ENCODE results near the gene DAB2IP.

The DAB2IP gene

DNA sequence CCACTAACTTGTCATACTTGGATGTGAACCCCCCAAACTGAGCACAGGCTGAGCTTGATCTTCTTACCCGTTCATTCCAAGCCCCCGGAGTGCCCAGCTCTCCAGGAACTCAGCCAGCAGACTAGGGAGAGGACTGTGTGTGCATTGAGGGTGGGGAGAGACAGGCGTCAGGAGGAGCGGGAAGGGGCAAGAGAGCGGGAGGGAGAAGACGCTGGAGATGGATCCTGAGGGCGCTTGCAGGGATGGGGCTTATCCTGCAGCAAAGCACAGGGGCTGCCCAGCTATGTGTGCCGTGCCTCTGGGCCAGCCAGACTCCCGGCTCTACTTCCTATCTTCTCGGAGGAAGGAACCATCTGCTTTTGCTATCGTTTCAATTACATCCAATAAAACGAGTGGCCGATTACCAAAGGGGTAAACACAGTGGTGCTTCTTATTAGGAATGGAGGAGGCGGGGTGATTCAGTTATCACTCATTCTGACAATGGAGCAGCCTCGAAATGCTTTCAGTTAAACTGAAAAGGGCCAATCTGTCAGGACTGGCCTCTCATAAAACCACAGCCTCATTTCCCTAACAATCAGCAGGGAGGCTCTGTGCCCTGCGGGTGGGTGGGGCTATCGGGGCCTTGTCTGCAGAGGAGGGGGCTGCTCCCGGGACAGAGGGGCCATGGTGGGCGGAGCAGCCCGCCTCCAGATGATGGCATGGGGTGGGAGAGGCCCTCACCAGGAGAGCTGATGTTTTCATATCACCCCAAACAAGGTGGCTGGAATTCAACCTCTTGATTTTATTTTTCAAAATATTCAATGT lies 168.2 kb downstream of the DAB2IP start:
- H3K4me3 ChIP-seq (ENCODE audit: low read length), result peak overlapping the region; percentile 22; the same call in 1 of the 2 replicates
- H3K4me1 ChIP-seq (ENCODE audit: insufficient read depth, low read length), result peaks cover 30% of the 10 kb centered on the region
- H3K36me3 ChIP-seq (ENCODE audit: insufficient read depth, low read length), result no peaks in the 10 kb centered on the region
- WGBS, result 18% methylated on average over 18 of the region's 20 CpGs
- H3K27me3 ChIP-seq (ENCODE audit: insufficient read depth, low read length), result peaks cover 5% of the 10 kb centered on the region; the same call in 1 of the 2 replicates
- no peaks in the 10 kb centered on the region for H3K9me3 ChIP-seq (ENCODE audit: insufficient read depth, low read depth, low read length)
- H3K27ac ChIP-seq (ENCODE audit: low read depth, low read length), result no peak overlapping the region
- H3K9ac ChIP-seq (ENCODE audit: low read depth, low read length), result no peak overlapping the region

DNA sequence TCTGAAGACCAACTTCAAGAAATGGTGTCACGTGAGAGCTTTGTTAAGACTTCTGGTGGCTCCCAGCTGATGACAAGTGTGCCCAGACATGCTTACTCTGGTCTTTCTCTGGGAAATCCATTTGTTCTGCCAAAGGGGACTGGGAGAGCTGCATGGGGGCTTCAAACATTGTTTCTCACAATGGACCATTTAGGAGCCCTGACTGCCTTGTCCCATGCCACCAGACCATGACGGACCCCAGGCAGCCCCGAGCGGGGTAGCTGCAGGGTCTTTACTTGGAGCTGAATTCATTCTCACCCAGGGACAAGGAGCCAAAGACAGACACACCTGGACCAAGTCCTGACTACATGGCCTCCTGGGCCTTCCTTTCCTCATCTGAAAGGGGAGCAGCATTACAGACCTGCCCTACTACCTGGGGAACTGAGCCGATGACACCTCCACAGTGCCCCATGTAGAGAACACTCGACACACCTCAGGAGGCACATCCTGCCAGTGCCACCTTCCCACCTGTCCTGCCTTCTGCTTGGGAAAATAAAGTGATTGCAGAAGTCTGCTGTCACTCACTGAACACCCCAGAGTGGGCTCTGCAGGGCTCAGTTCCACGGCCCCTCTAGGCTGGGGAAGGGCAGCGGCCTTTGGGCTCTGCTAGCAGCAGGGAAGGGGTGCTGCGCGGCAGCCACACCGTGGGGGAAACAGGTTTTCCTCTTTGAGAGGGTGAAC lies 169.0 kb downstream of the DAB2IP start:
- no peaks in the 10 kb centered on the region for H3K36me3 ChIP-seq (ENCODE audit: insufficient read depth, low read length)
- no peak overlapping the region for H3K27ac ChIP-seq (ENCODE audit: low read depth, low read length)
- no peak overlapping the region for H3K4me3 ChIP-seq (ENCODE audit: low read length)
- 90% methylated on average over 11 of the region's 11 CpGs for WGBS
- no peaks in the 10 kb centered on the region for H3K9me3 ChIP-seq (ENCODE audit: insufficient read depth, low read depth, low read length)
- H3K9ac ChIP-seq (ENCODE audit: low read depth, low read length), result no peak overlapping the region
- peaks cover 25% of the 10 kb centered on the region for H3K4me1 ChIP-seq (ENCODE audit: insufficient read depth, low read length)
- H3K27me3 ChIP-seq (ENCODE audit: insufficient read depth, low read length), result peaks cover 5% of the 10 kb centered on the region; the same call in 1 of the 2 replicates

DNA sequence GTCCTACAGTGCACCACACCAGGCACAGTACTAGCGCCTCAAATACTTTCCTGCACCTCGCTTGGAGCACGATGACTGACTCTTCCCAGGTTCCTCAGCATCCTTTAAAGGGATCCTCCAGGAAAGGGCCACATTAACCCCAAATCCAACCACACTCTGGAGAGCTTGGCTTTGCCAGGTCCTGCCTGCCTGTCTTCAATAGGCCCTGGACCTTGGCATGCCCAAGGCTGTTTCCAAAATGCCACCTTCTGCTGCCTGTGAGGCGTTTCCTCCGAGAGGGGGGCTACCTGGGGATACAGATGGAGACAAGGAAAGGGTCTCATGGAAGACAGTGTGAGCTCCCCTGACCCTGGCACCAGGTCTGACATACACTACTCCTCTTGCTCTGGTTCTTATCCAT lies 169.9 kb downstream of the DAB2IP start:
- Histone ChIP-seq H3K27me3 (ENCODE audit: insufficient read depth, low read length) (peaks cover 5% of the 10 kb centered on the region; the same call in 1 of the 2 replicates), H3K9me3 (ENCODE audit: insufficient read depth, low read depth, low read length) (no peaks in the 10 kb centered on the region), H3K4me3 (ENCODE audit: low read length) (no peak overlapping the region), H3K36me3 (ENCODE audit: insufficient read depth, low read length) (no peaks in the 10 kb centered on the region), H3K27ac (ENCODE audit: low read depth, low read length) (no peak overlapping the region), H3K4me1 (ENCODE audit: insufficient read depth, low read length) (peaks cover 28% of the 10 kb centered on the region), H3K9ac (ENCODE audit: low read depth, low read length) (no peak overlapping the region)
- WGBS, result 95% methylated on average over 5 of the region's 5 CpGs

DNA sequence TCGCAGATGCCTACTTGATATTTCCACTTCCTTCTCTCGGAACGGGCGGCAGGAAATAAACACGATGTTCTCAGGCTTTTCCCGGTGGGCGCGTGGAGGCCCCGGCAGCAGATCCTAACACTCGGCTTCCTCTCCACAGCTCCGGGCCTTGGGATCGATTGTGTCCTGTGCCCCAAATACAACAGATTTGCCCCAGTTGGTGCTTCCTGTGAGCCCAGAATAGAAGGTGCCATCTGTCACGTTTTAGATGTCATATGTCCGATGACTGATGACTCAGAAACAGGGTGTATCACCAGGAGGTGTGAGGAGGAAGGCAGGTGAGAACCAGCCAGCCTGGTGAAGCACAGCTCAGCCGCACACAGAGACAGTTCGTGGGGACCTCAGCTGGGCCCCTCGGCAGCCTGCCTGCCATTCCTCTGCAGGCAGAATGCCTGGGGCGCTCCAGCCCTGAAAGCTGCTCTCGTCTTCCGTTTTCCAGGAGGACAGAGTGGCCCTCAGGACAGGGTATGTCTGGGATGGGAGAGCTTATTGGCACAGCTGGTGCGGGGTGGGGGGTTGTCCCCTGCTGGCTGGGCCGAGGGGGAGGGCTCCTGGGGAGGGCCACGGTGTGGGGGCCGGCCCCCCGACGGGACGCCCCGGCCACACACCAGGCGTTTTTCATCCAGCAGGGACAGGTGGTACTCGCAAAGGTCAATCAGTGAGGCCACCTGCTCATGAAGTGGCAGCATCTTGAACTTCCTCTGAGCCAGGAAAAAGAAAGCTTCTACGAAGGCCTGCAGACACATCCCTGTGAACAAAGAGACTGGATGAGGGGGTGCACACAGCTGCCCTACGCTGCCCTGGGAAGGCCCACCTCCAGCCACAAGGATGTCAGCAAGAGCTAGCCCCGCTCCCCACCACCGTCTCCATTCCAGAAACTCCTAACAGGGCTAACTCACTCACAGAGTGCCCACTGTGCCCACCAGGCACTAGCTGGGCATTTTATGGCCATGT lies 171.0 kb downstream of the DAB2IP start:
- Histone ChIP-seq H3K27ac (ENCODE audit: low read depth, low read length) (no peak overlapping the region), H3K9me3 (ENCODE audit: insufficient read depth, low read depth, low read length) (no peaks in the 10 kb centered on the region), H3K4me1 (ENCODE audit: insufficient read depth, low read length) (peaks cover 21% of the 10 kb centered on the region), H3K4me3 (ENCODE audit: low read length) (no peak overlapping the region), H3K27me3 (ENCODE audit: insufficient read depth, low read length) (peaks cover 5% of the 10 kb centered on the region; the same call in 1 of the 2 replicates), H3K9ac (ENCODE audit: low read depth, low read length) (no peak overlapping the region), H3K36me3 (ENCODE audit: insufficient read depth, low read length) (no peaks in the 10 kb centered on the region)
- WGBS, result 88% methylated on average over 34 of the region's 34 CpGs

DNA sequence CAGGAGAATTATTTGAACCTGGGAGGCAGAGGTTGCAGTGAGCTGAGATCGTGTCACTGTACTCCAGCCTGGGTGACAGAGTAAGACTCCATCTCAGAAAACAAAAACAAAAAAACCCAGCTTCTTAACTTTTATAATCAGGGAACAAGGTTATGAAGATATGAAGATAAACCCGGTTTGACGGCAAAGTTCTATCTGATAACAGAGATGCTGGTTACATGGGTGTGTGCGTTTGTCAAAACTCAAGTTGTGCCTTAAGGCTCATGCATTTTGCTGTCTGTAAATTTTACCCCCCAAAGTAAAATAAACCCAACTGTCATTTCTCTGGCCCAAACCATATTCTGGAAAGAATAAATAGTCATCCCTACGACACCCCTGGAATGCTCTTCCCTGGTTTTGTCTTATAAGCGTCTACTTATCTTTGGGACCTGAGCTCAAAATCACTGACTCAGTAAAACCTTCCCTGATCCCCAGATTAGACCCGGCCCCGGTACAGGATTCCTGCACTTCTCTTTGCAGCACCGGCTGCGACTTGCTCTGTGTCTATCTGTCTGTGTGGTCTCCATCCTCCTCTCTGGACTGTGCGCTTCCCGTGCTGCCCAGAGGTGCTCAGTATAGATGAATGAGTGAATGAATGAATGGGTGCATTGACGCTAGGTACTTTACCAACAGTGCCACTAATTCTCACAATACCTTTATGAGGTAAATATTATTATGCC lies 172.2 kb downstream of the DAB2IP start:
- H3K36me3 ChIP-seq (ENCODE audit: insufficient read depth, low read length), result no peaks in the 10 kb centered on the region
- H3K4me3 ChIP-seq (ENCODE audit: low read length), result no peak overlapping the region
- H3K27me3 ChIP-seq (ENCODE audit: insufficient read depth, low read length), result 0 out of 2 replicates have a peak, but pooled peaks cover under 1% of the 10 kb centered on the region
- peaks cover 21% of the 10 kb centered on the region for H3K4me1 ChIP-seq (ENCODE audit: insufficient read depth, low read length)
- H3K9ac ChIP-seq (ENCODE audit: low read depth, low read length), result no peak overlapping the region
- 96% methylated on average over 11 of the region's 13 CpGs for WGBS
- H3K27ac ChIP-seq (ENCODE audit: low read depth, low read length), result no peak overlapping the region
- H3K9me3 ChIP-seq (ENCODE audit: insufficient read depth, low read depth, low read length), result no peaks in the 10 kb centered on the region

DNA sequence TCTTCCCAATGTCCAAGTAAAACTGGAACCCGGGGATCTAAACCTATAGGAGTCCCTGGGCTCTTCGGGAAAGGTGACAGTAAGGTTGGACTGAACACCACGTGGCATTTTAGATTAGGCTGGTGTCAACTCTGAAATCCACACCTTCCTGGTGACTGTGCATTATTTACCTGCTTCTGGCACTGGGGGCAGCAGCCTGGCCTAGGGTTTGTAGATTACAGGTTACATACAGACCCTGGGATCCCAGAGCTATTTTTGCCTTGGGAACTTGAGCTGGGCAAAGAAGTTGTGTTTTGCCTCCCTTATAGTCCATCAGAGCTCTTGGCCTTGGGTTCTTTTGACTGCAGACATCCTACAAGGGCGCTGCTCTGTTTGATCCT lies 173.2 kb downstream of the DAB2IP start:
- Histone ChIP-seq H3K4me3 (ENCODE audit: low read length) (no peak overlapping the region), H3K9me3 (ENCODE audit: insufficient read depth, low read depth, low read length) (no peaks in the 10 kb centered on the region), H3K4me1 (ENCODE audit: insufficient read depth, low read length) (peaks cover 12% of the 10 kb centered on the region), H3K27ac (ENCODE audit: low read depth, low read length) (no peak overlapping the region), H3K27me3 (ENCODE audit: insufficient read depth, low read length) (no peaks in the 10 kb centered on the region), H3K9ac (ENCODE audit: low read depth, low read length) (no peak overlapping the region), H3K36me3 (ENCODE audit: insufficient read depth, low read length) (no peaks in the 10 kb centered on the region)
- WGBS, result 66% methylated on average over 4 of the region's 4 CpGs

DNA sequence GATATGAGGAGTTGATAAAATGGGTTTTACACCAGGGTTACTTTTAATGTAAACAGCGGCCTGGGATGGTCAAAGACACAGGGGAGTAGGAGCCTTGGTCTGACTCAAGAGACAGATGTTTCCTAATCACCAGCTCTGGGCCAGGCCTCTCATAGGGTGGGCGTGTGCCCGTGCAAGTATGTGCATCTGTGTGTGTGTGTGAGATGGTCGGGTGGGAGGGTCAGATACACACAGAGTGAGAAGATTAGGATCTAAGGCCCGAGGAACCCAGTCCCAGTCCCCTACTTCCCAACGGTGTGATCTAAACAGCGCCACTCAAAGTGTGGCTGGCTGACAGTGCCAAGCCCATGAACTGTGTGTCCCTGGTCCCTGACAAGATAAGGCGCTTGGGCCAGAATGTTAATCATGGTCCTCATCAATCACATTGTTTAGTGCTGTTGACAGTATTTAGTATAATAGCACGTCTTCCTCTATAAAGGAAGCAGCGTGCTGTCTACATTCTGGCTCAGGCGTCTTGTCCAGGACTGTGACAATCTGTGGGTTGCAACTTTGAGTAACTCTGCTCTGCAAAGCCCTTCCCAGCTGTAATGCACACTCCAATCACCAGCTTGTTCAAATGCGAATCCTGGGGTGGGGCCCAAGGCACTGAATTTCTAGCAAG lies 173.7 kb downstream of the DAB2IP start:
- H3K27ac ChIP-seq (ENCODE audit: low read depth, low read length), result no peak overlapping the region
- no peaks in the 10 kb centered on the region for H3K27me3 ChIP-seq (ENCODE audit: insufficient read depth, low read length)
- no peak overlapping the region for H3K9ac ChIP-seq (ENCODE audit: low read depth, low read length)
- 88% methylated on average over 12 of the region's 12 CpGs for WGBS
- H3K4me3 ChIP-seq (ENCODE audit: low read length), result no peak overlapping the region
- H3K36me3 ChIP-seq (ENCODE audit: insufficient read depth, low read length), result no peaks in the 10 kb centered on the region
- H3K9me3 ChIP-seq (ENCODE audit: insufficient read depth, low read depth, low read length), result no peaks in the 10 kb centered on the region
- H3K4me1 ChIP-seq (ENCODE audit: insufficient read depth, low read length), result peaks cover 9% of the 10 kb centered on the region; the same call in 1 of the 2 replicates

DNA sequence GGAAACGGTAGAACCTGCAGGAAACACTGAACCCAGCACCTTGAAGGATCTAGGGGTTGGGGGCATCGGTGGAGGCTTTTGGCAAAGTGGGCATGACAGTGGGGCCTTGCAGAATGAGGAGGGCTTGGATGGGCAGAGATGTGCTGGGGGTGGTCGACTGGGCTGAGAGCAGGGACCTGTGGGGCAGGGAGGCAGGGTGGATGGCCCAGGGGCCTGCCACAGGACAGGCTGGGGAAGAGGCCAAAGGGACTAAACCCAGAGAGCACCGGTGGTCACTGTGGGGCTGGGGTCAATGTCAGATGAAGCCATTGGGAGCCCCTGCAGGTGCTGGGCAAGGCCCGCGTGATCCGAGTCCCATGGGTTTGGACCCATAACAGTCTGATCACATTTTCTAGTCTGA lies 175.3 kb downstream of the DAB2IP start:
- Histone ChIP-seq H3K4me3 (ENCODE audit: low read length) (no peak overlapping the region), H3K27me3 (ENCODE audit: insufficient read depth, low read length) (no peaks in the 10 kb centered on the region), H3K9ac (ENCODE audit: low read depth, low read length) (no peak overlapping the region), H3K36me3 (ENCODE audit: insufficient read depth, low read length) (no peaks in the 10 kb centered on the region), H3K4me1 (ENCODE audit: insufficient read depth, low read length) (peaks cover 6% of the 10 kb centered on the region; the same call in 1 of the 2 replicates), H3K27ac (ENCODE audit: low read depth, low read length) (no peak overlapping the region), H3K9me3 (ENCODE audit: insufficient read depth, low read depth, low read length) (no peaks in the 10 kb centered on the region)
- WGBS, result 93% methylated on average over 7 of the region's 7 CpGs

DNA sequence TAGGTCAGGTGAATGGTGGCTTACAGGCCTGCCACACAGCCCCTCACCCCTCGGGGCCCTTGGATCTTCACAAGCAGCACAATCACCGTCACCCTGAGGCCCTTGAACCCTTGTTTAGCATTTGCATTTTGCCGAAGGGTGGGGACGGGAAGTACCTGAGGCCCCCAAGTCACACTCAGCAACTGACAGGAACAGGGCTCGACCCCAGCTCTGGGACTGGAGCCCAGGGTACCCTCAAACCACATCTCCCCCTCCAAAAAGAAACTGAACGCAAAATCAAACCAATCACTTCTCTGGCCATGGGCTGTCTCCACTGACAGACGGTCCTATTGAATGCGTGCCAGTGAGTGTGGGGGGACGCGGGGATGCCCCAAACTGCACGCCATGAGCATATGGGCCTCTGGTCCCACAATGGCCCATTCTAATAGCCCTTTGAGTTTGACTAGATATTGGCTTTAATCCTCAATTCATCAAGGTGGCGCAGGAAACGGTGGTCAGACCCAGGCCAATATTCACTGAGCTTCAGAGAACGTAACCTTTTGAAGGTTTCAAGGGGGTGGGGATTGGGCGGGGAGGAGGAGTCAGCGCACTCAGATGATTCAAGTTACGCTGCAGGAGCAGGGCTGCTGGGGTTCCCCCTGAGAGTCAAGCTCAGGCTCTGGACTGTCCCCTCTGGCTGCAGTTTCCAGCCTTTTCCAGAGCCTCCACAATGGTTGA lies 176.0 kb downstream of the DAB2IP start:
- Histone ChIP-seq H3K4me3 (ENCODE audit: low read length) (no peak overlapping the region), H3K9ac (ENCODE audit: low read depth, low read length) (no peak overlapping the region), H3K27me3 (ENCODE audit: insufficient read depth, low read length) (no peaks in the 10 kb centered on the region), H3K36me3 (ENCODE audit: insufficient read depth, low read length) (no peaks in the 10 kb centered on the region), H3K9me3 (ENCODE audit: insufficient read depth, low read depth, low read length) (no peaks in the 10 kb centered on the region), H3K27ac (ENCODE audit: low read depth, low read length) (no peak overlapping the region), H3K4me1 (ENCODE audit: insufficient read depth, low read length) (peaks cover 6% of the 10 kb centered on the region; the same call in 1 of the 2 replicates)
- 87% methylated on average over 17 of the region's 17 CpGs for WGBS
